H1 (cell line): ENCODE measurements around the gene MYO16.

Source experiments
- ATF3 ChIP-seq: IDR thresholded peaks from 2 replicates; pipeline ENCODE4 v1.6.1; 2011; ENCODE audit warnings: low read depth, mild to moderate bottlenecking, low read length; ENCODE audit not compliant: insufficient read depth
- CEBPB ChIP-seq: IDR thresholded peaks from 2 replicates; pipeline ENCODE4 v1.6.1; 2012; ENCODE audit warnings: low read depth, low read length
- CHD1 ChIP-seq: IDR thresholded peaks from 2 replicates; pipeline ENCODE4 v1.6.1; 2012; ENCODE audit warnings: low read depth, low read length, improper control_type of control experiment
- CREB1 ChIP-seq: IDR thresholded peaks from 2 replicates; pipeline ENCODE4 v1.6.1; 2012; ENCODE audit warnings: inconsistent platforms
- CTCF ChIP-seq, 3 experiments: IDR thresholded peaks; 1 replicate in 2 of 3; 2 replicates in 1 of 3; pipeline versions ENCODE4 v1.5.1 to v1.6.1; 2011; ENCODE audit warnings: low read length in 3 of 3, mild to moderate bottlenecking in 3 of 3, inconsistent platforms in 2 of 3, low read depth in 1 of 3, moderate library complexity in 1 of 3; ENCODE audit not compliant: insufficient read depth in 1 of 3; ENCODE audit errors: control extremely low read depth in 1 of 3
- EP300 ChIP-seq, 2 experiments: IDR thresholded peaks; 1 replicate in 1 of 2; 2 replicates in 1 of 2; pipeline ENCODE4 v1.6.1; 2011 to 2012; ENCODE audit warnings: low read depth in 2 of 2, low read length in 2 of 2, mild to moderate bottlenecking in 2 of 2, borderline replicate concordance in 1 of 2, inconsistent platforms in 1 of 2, moderate library complexity in 1 of 2
- EZH2 ChIP-seq: fragments of 200-600 bp; sonication (generic); IDR thresholded peaks from 2 replicates; pipeline ENCODE4 v1.7.1; 2012; ENCODE audit warnings: low read depth, mild to moderate bottlenecking, moderate library complexity, low read length, inconsistent platforms; ENCODE audit not compliant: severe bottlenecking
- MAX ChIP-seq: IDR thresholded peaks from 2 replicates; pipeline ENCODE4 v1.6.1; 2012; ENCODE audit warnings: inconsistent platforms
- POLR2A ChIP-seq, 2 experiments: IDR thresholded peaks; 1 replicate in 1 of 2; 2 replicates in 1 of 2; pipeline ENCODE4 v1.6.1; 2011; ENCODE audit warnings: low read depth in 2 of 2, low read length in 2 of 2, mild to moderate bottlenecking in 2 of 2; ENCODE audit errors: control extremely low read depth in 1 of 2
- POLR2AphosphoS5 ChIP-seq: IDR thresholded peaks from 2 replicates; pipeline ENCODE4 v1.6.1; 2011; ENCODE audit warnings: low read depth, low read length
- SP2 ChIP-seq: IDR thresholded peaks from 2 replicates; pipeline ENCODE4 v1.6.1; 2012; ENCODE audit warnings: mild to moderate bottlenecking, low read length, inconsistent platforms
- USF2 ChIP-seq: IDR thresholded peaks from 2 replicates; pipeline ENCODE4 v1.6.1; 2011; ENCODE audit warnings: low read length, improper control_type of control experiment

GRCh38 chr13:109200556-109200955, 571.1 kb downstream of the MYO16 start:
- TF ChIP-seq USF2, result no peak
- TF ChIP-seq POLR2A (IDR thresholded peaks at IDR 0.05; ENCODE audit: control extremely low read depth in 1 of 2, low read depth in 2 of 2, low read length in 2 of 2), result no peak
- TF ChIP-seq CTCF (IDR thresholded peaks at IDR 0.05; ENCODE audit: control extremely low read depth in 1 of 3, insufficient read depth in 1 of 3, low read depth in 1 of 3, low read length in 3 of 3), result no peak
- no peak for TF ChIP-seq MAX
- no peak for TF ChIP-seq ATF3
- TF ChIP-seq CHD1, result no peak
- TF ChIP-seq EZH2, result no peak
- TF ChIP-seq EP300 (IDR thresholded peaks at IDR 0.05; ENCODE audit: borderline replicate concordance in 1 of 2, low read depth in 2 of 2, low read length in 2 of 2), result no peak
- TF ChIP-seq CEBPB, result no peak
- TF ChIP-seq SP2, result no peak
- TF ChIP-seq CREB1, result no peak
- no peak for TF ChIP-seq POLR2AphosphoS5
